Osteocyte (in vitro differentiated cells): ENCODE data around the gene INSYN1. TPM values are rescaled to one million over a fixed set of nuclear protein-coding genes. Genes with fewer than 3 reads are reported as not detected.
A peak's percentile ranks its signal among the peaks of the same experiment; 100 is the strongest.

Experiments
- DNase-seq: peaks from one replicate; pipeline ENCODE4 v3.0.0; 2021; ENCODE audit warnings: mixed read lengths; ENCODE audit not compliant: unreplicated experiment; ENCODE audit errors: extremely low spot score
- H3K27ac Mint-ChIP-seq: one replicate; pipeline ENCODE4 v1.8.0; 2021; ENCODE audit warnings: mild to moderate bottlenecking, mixed read lengths; ENCODE audit not compliant: unreplicated experiment
- H3K27me3 Mint-ChIP-seq: one replicate; pipeline ENCODE4 v1.8.0; 2021; ENCODE audit warnings: mixed read lengths; ENCODE audit not compliant: unreplicated experiment
- H3K36me3 Mint-ChIP-seq: one replicate; pipeline ENCODE4 v1.8.0; 2021; ENCODE audit warnings: mixed read lengths; ENCODE audit not compliant: unreplicated experiment
- H3K4me1 Mint-ChIP-seq: one replicate; pipeline ENCODE4 v1.8.0; 2021; ENCODE audit warnings: mixed read lengths; ENCODE audit not compliant: unreplicated experiment
- H3K4me3 Mint-ChIP-seq: one replicate; pipeline ENCODE4 v1.8.0; 2021; ENCODE audit warnings: mild to moderate bottlenecking, moderate library complexity, mixed read lengths; ENCODE audit not compliant: unreplicated experiment
- H3K9me3 Mint-ChIP-seq: one replicate; pipeline ENCODE4 v1.8.0; 2021; ENCODE audit warnings: mixed read lengths; ENCODE audit not compliant: unreplicated experiment
- CTCF ChIP-seq: fragments of 200-600 bp; sonication (generic); IDR thresholded peaks from 2 replicates; pipeline ENCODE4 v1.5.0; 2021; ENCODE audit warnings: antibody characterized with exemption, mild to moderate bottlenecking, moderate library complexity
- total RNA-seq: library from RNA; stranded (reverse); gene quantifications from 2 replicates; pipeline ENCODE4 v1.2.1, GENCODE V29; 2021

The INSYN1 gene
- total RNA-seq, 1 donor from 2014 or later, result 8.0 TPM

- H3K4me1 Mint-ChIP-seq, result peaks cover 3% of the 10 kb centered on the region
- H3K27ac Mint-ChIP-seq, result no peak overlapping the region
- H3K36me3 Mint-ChIP-seq, result no peaks in the 10 kb centered on the region
- no peak for TF ChIP-seq CTCF
- DNase-seq, result no peak
- H3K27me3 Mint-ChIP-seq, result peaks cover 12% of the 10 kb centered on the region
- H3K9me3 Mint-ChIP-seq, result no peaks in the 10 kb centered on the region
- no peak overlapping the region for H3K4me3 Mint-ChIP-seq
These were observed 351 bp downstream of the INSYN1 start for GRCh38 chr15:73752806-73753193.

- TF ChIP-seq CTCF, result no peak
- Mint-ChIP-seq H3K27me3 (peaks cover 15% of the 10 kb centered on the region), H3K4me3 (peak overlapping the region; percentile 57), H3K9me3 (no peaks in the 10 kb centered on the region), H3K27ac (no peak overlapping the region), H3K4me1 (peaks cover 4% of the 10 kb centered on the region), H3K36me3 (no peaks in the 10 kb centered on the region)
- DNase-seq, result no peak
These were observed 999 bp downstream of the INSYN1 start for GRCh38 chr15:73751899-73752805.

- Mint-ChIP-seq H3K27ac (no peak overlapping the region), H3K27me3 (peaks cover 19% of the 10 kb centered on the region), H3K4me1 (peaks cover 10% of the 10 kb centered on the region), H3K4me3 (peak overlapping the region; percentile 64), H3K9me3 (no peaks in the 10 kb centered on the region), H3K36me3 (no peaks in the 10 kb centered on the region)
- no peak for DNase-seq
- no peak for TF ChIP-seq CTCF
These were observed 1.6 kb downstream of the INSYN1 start for GRCh38 chr15:73751511-73751898.

GRCh38 chr15:73750951-73751350 is 2.2 kb downstream of the INSYN1 start:
- TF ChIP-seq CTCF, result no peak
- no peak overlapping the region for H3K27ac Mint-ChIP-seq
- peaks cover 19% of the 10 kb centered on the region for H3K27me3 Mint-ChIP-seq
- DNase-seq, result no peak
- H3K36me3 Mint-ChIP-seq, result no peaks in the 10 kb centered on the region
- H3K9me3 Mint-ChIP-seq, result no peaks in the 10 kb centered on the region
- peak overlapping the region; percentile 44 for H3K4me3 Mint-ChIP-seq
- peaks cover 10% of the 10 kb centered on the region for H3K4me1 Mint-ChIP-seq

GRCh38 chr15:73750438-73750837 is 2.7 kb downstream of the INSYN1 start:
- no peak overlapping the region for H3K27ac Mint-ChIP-seq
- peak overlapping the region; percentile 44 for H3K4me3 Mint-ChIP-seq
- peaks cover 10% of the 10 kb centered on the region for H3K4me1 Mint-ChIP-seq
- TF ChIP-seq CTCF, result no peak
- no peaks in the 10 kb centered on the region for H3K9me3 Mint-ChIP-seq
- no peak for DNase-seq
- peaks cover 14% of the 10 kb centered on the region for H3K27me3 Mint-ChIP-seq
- no peaks in the 10 kb centered on the region for H3K36me3 Mint-ChIP-seq
